H9 (cell line): ENCODE data around the gene PLCXD1. TPM values are rescaled to one million over a fixed set of nuclear protein-coding genes. Genes with fewer than 3 reads are reported as not detected.

Source experiments
- DNase-seq: peaks from one replicate; pipeline ENCODE4 v3.0.0-alpha.2; 2017
- H2AFZ ChIP-seq: one replicate; pipeline ENCODE4 v1.6.1; 2013; ENCODE audit warnings: mild to moderate bottlenecking, low read length, control low read depth, moderate library complexity
- H2AK5ac ChIP-seq: 2 replicates; pipeline ENCODE4 v1.6.1; 2013; ENCODE audit warnings: low read length, control low read depth, mixed read lengths; ENCODE audit not compliant: insufficient read length
- H2BK120ac ChIP-seq: one replicate; pipeline ENCODE4 v1.6.1; 2013; ENCODE audit warnings: low read depth, mild to moderate bottlenecking, low read length, control low read depth, inconsistent platforms; ENCODE audit not compliant: poor library complexity, severe bottlenecking
- H2BK12ac ChIP-seq: 2 replicates; pipeline ENCODE4 v1.6.1; 2013; ENCODE audit warnings: low read length, control low read depth, mixed read lengths, low read depth; ENCODE audit not compliant: insufficient read length
- H2BK15ac ChIP-seq: 2 replicates; pipeline ENCODE4 v1.6.1; 2013; ENCODE audit warnings: low read depth, low read length, control low read depth
- H2BK20ac ChIP-seq: one replicate; pipeline ENCODE4 v1.6.1; 2013; ENCODE audit warnings: low read depth, mild to moderate bottlenecking, low read length, control low read depth, inconsistent platforms; ENCODE audit not compliant: poor library complexity, severe bottlenecking
- H2BK5ac ChIP-seq: 2 replicates; pipeline ENCODE4 v1.6.1; 2013; ENCODE audit warnings: low read length, control low read depth, mixed read lengths; ENCODE audit not compliant: insufficient read length
- H3K14ac ChIP-seq: 2 replicates; pipeline ENCODE4 v1.6.1; 2013; ENCODE audit warnings: low read length, control low read depth; ENCODE audit not compliant: insufficient read depth
- H3K18ac ChIP-seq: 2 replicates; pipeline ENCODE4 v1.6.1; 2013; ENCODE audit warnings: low read depth, mild to moderate bottlenecking, mixed read lengths, low read length, control low read depth; ENCODE audit not compliant: insufficient read length
- H3K23ac ChIP-seq: 2 replicates; pipeline ENCODE4 v1.6.1; 2013; ENCODE audit warnings: low read length, control low read depth, mixed read lengths, low read depth; ENCODE audit not compliant: insufficient read length
- H3K23me2 ChIP-seq: 2 replicates; pipeline ENCODE4 v1.6.1; 2013; ENCODE audit warnings: low read depth, mild to moderate bottlenecking, mixed read lengths, low read length, control low read depth; ENCODE audit not compliant: insufficient read length, poor library complexity, severe bottlenecking
- H3K27ac ChIP-seq: 2 replicates; pipeline ENCODE4 v1.5.1; 2013; ENCODE audit warnings: low read length, control low read depth, mixed read lengths, low read depth; ENCODE audit not compliant: insufficient read length
- H3K27me3 ChIP-seq: 2 replicates; pipeline ENCODE4 v1.6.1; 2013; ENCODE audit warnings: low read length, control low read depth, inconsistent platforms; ENCODE audit not compliant: insufficient read depth
- H3K4ac ChIP-seq: 2 replicates; pipeline ENCODE4 v1.6.1; 2013; ENCODE audit warnings: low read depth, mild to moderate bottlenecking, control low read depth, inconsistent platforms, low read length, moderate library complexity
- H3K4me1 ChIP-seq: 2 replicates; pipeline ENCODE4 v1.6.1; 2013; ENCODE audit warnings: low read length, control low read depth, inconsistent platforms; ENCODE audit not compliant: insufficient read depth
- H3K4me2 ChIP-seq: 2 replicates; pipeline ENCODE4 v1.6.1; 2013; ENCODE audit warnings: low read length, control low read depth, mixed read lengths; ENCODE audit not compliant: insufficient read length, insufficient read depth
- H3K56ac ChIP-seq: 2 replicates; pipeline ENCODE4 v1.6.1; 2013; ENCODE audit warnings: low read depth, mild to moderate bottlenecking, mixed read lengths, low read length, control low read depth; ENCODE audit not compliant: insufficient read length
- H3K79me1 ChIP-seq: 2 replicates; pipeline ENCODE4 v1.6.1; 2013; ENCODE audit warnings: low read depth, mild to moderate bottlenecking, moderate library complexity, low read length, control low read depth, inconsistent platforms; ENCODE audit not compliant: insufficient read depth, poor library complexity, severe bottlenecking
- H3K79me2 ChIP-seq: 2 replicates; pipeline ENCODE4 v1.6.1; 2013; ENCODE audit warnings: low read length, control low read depth, inconsistent platforms; ENCODE audit not compliant: insufficient read depth
- H3K9ac ChIP-seq: 2 replicates; pipeline ENCODE4 v1.6.1; 2013; ENCODE audit warnings: low read length, control low read depth, mixed read lengths; ENCODE audit not compliant: insufficient read length; ENCODE audit errors: extremely low read depth
- H3K9me3 ChIP-seq: one replicate; pipeline ENCODE4 v1.6.1; 2013; ENCODE audit warnings: low read depth, low read length, inconsistent platforms; ENCODE audit not compliant: control insufficient read depth
- H3T11ph ChIP-seq: one replicate; pipeline ENCODE4 v1.6.1; 2013; ENCODE audit warnings: mild to moderate bottlenecking, low read length, control low read depth, inconsistent platforms
- H4K20me1 ChIP-seq: one replicate; pipeline ENCODE4 v1.6.1; 2013; ENCODE audit not compliant: control insufficient read depth, insufficient read length, insufficient read depth
- H4K5ac ChIP-seq: 2 replicates; pipeline ENCODE4 v1.6.1; 2013; ENCODE audit warnings: low read depth, mild to moderate bottlenecking, mixed read lengths, low read length, control low read depth; ENCODE audit not compliant: insufficient read length
- H4K8ac ChIP-seq: replicated peaks from 2 replicates; pipeline ENCODE4 v1.6.1; 2013; ENCODE audit warnings: low read length, control low read depth, mixed read lengths, low read depth; ENCODE audit not compliant: insufficient read length
- H4K91ac ChIP-seq: 2 replicates; pipeline ENCODE4 v1.6.1; 2013; ENCODE audit warnings: low read depth, mild to moderate bottlenecking, moderate library complexity, mixed read lengths, low read length, control low read depth; ENCODE audit not compliant: insufficient read length
- H3K27ac Mint-ChIP-seq, 3 experiments: 2 replicates in 2 of 3; 3 replicates in 1 of 3; pipeline ENCODE4 v1.8.0; 2020 to 2021; ENCODE audit warnings: mixed read lengths in 3 of 3, mild to moderate bottlenecking in 1 of 3, moderate library complexity in 1 of 3
- H3K27me3 Mint-ChIP-seq: 2 replicates; pipeline ENCODE4 v1.8.0; 2021; ENCODE audit warnings: low read depth, mild to moderate bottlenecking, moderate library complexity, mixed read lengths
- H3K36me3 Mint-ChIP-seq, 3 experiments: 2 replicates in 2 of 3; 3 replicates in 1 of 3; pipeline ENCODE4 v1.8.0; 2020 to 2021; ENCODE audit warnings: low read depth in 3 of 3, mixed read lengths in 3 of 3; ENCODE audit not compliant: insufficient read depth in 1 of 3
- H3K4me1 Mint-ChIP-seq, 2 experiments: 2 replicates each; pipeline ENCODE4 v1.8.0; 2020; ENCODE audit warnings: mixed read lengths in 2 of 2
- H3K4me3 Mint-ChIP-seq, 2 experiments: 2 replicates in 1 of 2; 3 replicates in 1 of 2; pipeline ENCODE4 v1.8.0; 2020 to 2021; ENCODE audit warnings: mild to moderate bottlenecking in 2 of 2, mixed read lengths in 2 of 2, moderate library complexity in 1 of 2
- H3K9me3 Mint-ChIP-seq, 2 experiments: 2 replicates in 1 of 2; 3 replicates in 1 of 2; pipeline ENCODE4 v1.8.0; 2020; ENCODE audit warnings: mild to moderate bottlenecking in 2 of 2, mixed read lengths in 2 of 2, moderate library complexity in 1 of 2
- CTCF ChIP-seq: fragments of 200-600 bp; sonication (generic); conservative IDR thresholded peaks from 3 replicates; pipeline ENCODE4 v1.8.0; 2021; ENCODE audit warnings: antibody characterized with exemption, mild to moderate bottlenecking
- WGBS: extraction: QIAGEN DNeasy Blood & Tissue Kit; methylation state at CpG from one replicate; pipeline ENCODE4 v1.1.7; 2013; ENCODE audit warnings: missing lambda C conversion rate, low lambda C conversion rate, mixed read lengths; ENCODE audit not compliant: insufficient read length; ENCODE audit errors: extremely low coverage; 5-methylcytosine and 5-hydroxymethylcytosine counted together
- total RNA-seq: library from RNA; stranded (reverse); gene quantifications from 2 replicates; pipeline ENCODE4 v1.2.1, GENCODE V29; 2021

Gene PLCXD1
- total RNA-seq, 1 experiment from 2014 or later: 96.5 TPM

- Histone ChIP-seq H3K18ac (no peak overlapping the region), H4K91ac (no peak overlapping the region), H2AFZ (no peak overlapping the region), H4K5ac (no peak overlapping the region), H4K8ac (no peak overlapping the region), H2BK5ac (no peak overlapping the region), H3K27ac (no peak overlapping the region), H3K14ac (no peak overlapping the region; the same call in 1 of the 2 replicates), H3K9me3 (no peaks in the 10 kb centered on the region), H3K56ac (no peak overlapping the region), H3K4me1 (no peaks in the 10 kb centered on the region), H3K23ac (no peak overlapping the region), H3K79me1 (peaks cover 6% of the 10 kb centered on the region), H3K79me2 (peaks cover 2% of the 10 kb centered on the region; the same call in 1 of the 2 replicates), H3K4me2 (no peak overlapping the region), H2BK15ac (no peak overlapping the region), H3K27me3 (no peaks in the 10 kb centered on the region; the same call in 1 of the 2 replicates), H3K9ac (no peak overlapping the region), H2BK120ac (no peak overlapping the region), H3K23me2 (no peaks in the 10 kb centered on the region), H2BK12ac (no peak overlapping the region), H2AK5ac (no peak overlapping the region), H3K4ac (no peak overlapping the region), H2BK20ac (no peak overlapping the region), H4K20me1 (no peaks in the 10 kb centered on the region), H3T11ph (no peak overlapping the region)
- no peak for TF ChIP-seq CTCF
- Mint-ChIP-seq H3K36me3 (peaks cover 75 to 90% (median 86%) of the 10 kb centered on the region in 3 experiments), H3K9me3 (peaks cover 0 to 5% of the 10 kb centered on the region in 2 experiments; a peak in 2 of 5 replicates), H3K4me1 (peaks cover 0 to 8% of the 10 kb centered on the region in 2 experiments; a peak in 2 of 4 replicates), H3K27me3 (no peaks in the 10 kb centered on the region), H3K4me3 (no peak overlapping the region), H3K27ac (no peak overlapping the region; a peak in 2 of 7 replicates)
- WGBS: no CpG with 5 or more reads among the region's 42 CpGs
- DNase-seq: no peak
Observed at GRCh38 chrX:290476-291166, 9.4 kb downstream of the PLCXD1 start.
